ENCODE results near the gene WNT6. TPM values are rescaled to one million over a fixed set of nuclear protein-coding genes. Genes with fewer than 3 reads are reported as not detected.

WNT6 gene
- total RNA-seq, 2 experiments from 2014 or later = not detected

DNA sequence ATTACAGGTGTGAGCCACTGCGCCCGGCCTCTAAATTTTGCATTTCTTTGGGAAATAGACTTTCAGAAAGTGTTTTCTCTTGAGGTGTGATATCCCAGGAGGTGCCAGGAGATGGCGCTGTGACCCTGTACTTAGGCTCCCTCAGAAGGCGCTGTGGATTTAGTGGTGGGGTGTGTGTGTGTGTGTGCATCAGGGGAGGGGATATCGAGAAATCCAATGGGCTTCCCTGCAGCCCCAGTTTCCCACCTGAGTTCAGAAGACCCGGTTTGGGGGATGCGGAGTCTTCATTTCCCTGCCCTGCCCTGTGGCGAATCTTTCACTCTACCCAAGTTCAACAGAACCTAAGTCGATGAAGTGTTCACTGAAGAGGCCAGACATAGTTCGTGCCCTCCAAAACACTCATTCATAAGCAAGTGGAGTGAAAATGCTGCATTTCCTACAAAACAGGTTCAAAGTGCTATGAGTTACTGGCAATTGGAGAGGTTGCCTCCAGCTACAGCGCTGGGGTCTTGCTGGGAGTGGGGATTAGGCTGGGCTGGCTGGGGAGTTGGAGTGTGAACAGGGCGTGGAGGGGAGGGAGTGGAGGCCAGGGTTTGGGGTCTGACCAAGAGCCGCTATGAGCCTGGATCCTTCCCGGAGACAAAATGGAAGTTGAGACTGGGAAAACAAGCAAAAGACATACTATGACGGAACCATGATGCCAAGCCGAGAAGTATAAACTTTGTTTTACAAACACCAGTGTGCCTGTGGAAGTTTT lies 6.5 kb upstream of the WNT6 start:
- no peaks in the 10 kb centered on the region for H3K9me3 ChIP-seq (ENCODE audit: control insufficient read depth in 1 of 2, insufficient read depth in 1 of 2, low read length in 2 of 2)
- H3K4me1 ChIP-seq (ENCODE audit: insufficient read depth, low read length) = peaks cover 7% of the 10 kb centered on the region
- Mint-ChIP-seq H3K36me3 (ENCODE audit: low read depth) (no peaks in the 10 kb centered on the region), H3K4me3 (no peak overlapping the region), H3K27me3 (peaks cover 70% of the 10 kb centered on the region), H3K27ac (no peak overlapping the region), H3K9me3 (no peaks in the 10 kb centered on the region), H3K4me1 (ENCODE audit: low read depth) (no peaks in the 10 kb centered on the region)
- CTCF ChIA-PET = interaction anchor here (0.9 to 2.8 kb wide), 6 partner anchors 24 to 143 kb away, joined by 4 to 38 read pairs (median 5); partner anchors contain the start of gene TTLL4
- no peak overlapping the region for H3K4me3 ChIP-seq (ENCODE audit: low read length)
- TF ChIP-seq CTCF (IDR thresholded peaks at IDR 0.05) = peak; percentile 74
- POLR2A ChIA-PET = interaction anchor here (1.2 kb wide), 1 partner anchor 23 kb away, joined by 3 read pairs; no protein-coding TSS in a partner anchor
- peak; percentile 51 to 85 (median 63) for DNase-seq
- no peak overlapping the region for H3K27ac ChIP-seq (ENCODE audit: low read depth in 1 of 2, low read length in 2 of 2)
- intact Hi-C loops (cut with DNase I, micrococcal nuclease) = loop anchor here (1.0 to 5.0 kb wide), 6 partner anchors 24 to 304 kb away; no protein-coding TSS in a partner anchor
- H3K36me3 ChIP-seq (ENCODE audit: insufficient read depth, low read length) = no peaks in the 10 kb centered on the region
- peak; percentile 92 for ATAC-seq (ENCODE audit: poor library complexity)
- peaks cover 45 to 64% of the 10 kb centered on the region in 2 experiments for H3K27me3 ChIP-seq (ENCODE audit: control insufficient read depth in 1 of 2, insufficient read depth in 2 of 2, low read length in 2 of 2)

GRCh38 chr2:218853766-218854165 lies 5.8 kb upstream of the WNT6 start:
- H3K9me3 Mint-ChIP-seq = no peaks in the 10 kb centered on the region
- no peaks in the 10 kb centered on the region for H3K36me3 Mint-ChIP-seq (ENCODE audit: low read depth)
- H3K9me3 ChIP-seq (ENCODE audit: control insufficient read depth in 1 of 2, insufficient read depth in 1 of 2, low read length in 2 of 2) = peaks cover 0 to 3% of the 10 kb centered on the region in 2 experiments
- no peak for ATAC-seq (ENCODE audit: poor library complexity)
- peaks cover 9% of the 10 kb centered on the region for H3K4me1 ChIP-seq (ENCODE audit: insufficient read depth, low read length)
- peaks cover 47 to 71% of the 10 kb centered on the region in 2 experiments for H3K27me3 ChIP-seq (ENCODE audit: control insufficient read depth in 1 of 2, insufficient read depth in 2 of 2, low read length in 2 of 2)
- H3K27ac Mint-ChIP-seq = no peak overlapping the region
- peak in 1 of 14 experiments; percentile 31 for DNase-seq
- POLR2A ChIA-PET = no interaction called here
- no peak for TF ChIP-seq CTCF (IDR thresholded peaks at IDR 0.05)
- no peaks in the 10 kb centered on the region for H3K36me3 ChIP-seq (ENCODE audit: insufficient read depth, low read length)
- peaks cover 4% of the 10 kb centered on the region for H3K4me1 Mint-ChIP-seq (ENCODE audit: low read depth)
- CTCF ChIA-PET = interaction anchor here (2.8 kb wide), 1 partner anchor 45 kb away, joined by 38 read pairs; no protein-coding TSS in a partner anchor
- no peak overlapping the region for H3K27ac ChIP-seq (ENCODE audit: low read depth in 1 of 2, low read length in 2 of 2)
- peaks cover 77% of the 10 kb centered on the region for H3K27me3 Mint-ChIP-seq
- intact Hi-C loops (cut with DNase I, micrococcal nuclease) = loop anchor here (1.0 to 5.0 kb wide), 6 partner anchors 23 to 304 kb away; no protein-coding TSS in a partner anchor
- H3K4me3 Mint-ChIP-seq = no peak overlapping the region
- H3K4me3 ChIP-seq (ENCODE audit: low read length) = no peak overlapping the region

DNA sequence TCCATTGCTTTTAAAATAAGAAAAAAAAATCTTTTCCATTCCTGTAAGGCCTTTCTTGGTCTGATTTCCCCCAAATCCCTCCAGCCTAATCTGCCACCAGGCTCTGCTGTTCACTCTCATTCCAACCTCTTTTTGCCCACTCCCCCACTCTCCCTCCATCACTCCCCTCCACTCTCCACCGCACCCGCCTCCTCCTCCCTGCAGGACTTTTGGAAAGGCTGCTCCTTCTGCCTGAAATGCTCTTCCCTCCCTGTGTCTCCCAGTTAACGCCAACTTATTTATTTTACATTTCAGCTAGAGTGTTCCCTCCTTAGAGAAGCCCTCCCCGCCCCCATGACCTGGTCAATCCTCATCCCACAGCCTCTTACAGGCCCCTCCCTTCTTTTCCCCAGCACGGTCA lies 4.7 kb upstream of the WNT6 start:
- peaks cover 51 to 70% of the 10 kb centered on the region in 2 experiments for H3K27me3 ChIP-seq (ENCODE audit: control insufficient read depth in 1 of 2, insufficient read depth in 2 of 2, low read length in 2 of 2)
- POLR2A ChIA-PET = no interaction called here
- H3K27ac ChIP-seq (ENCODE audit: low read depth in 1 of 2, low read length in 2 of 2) = no peak overlapping the region

More for the DNA sequence above, 4.7 kb upstream of the WNT6 start:
- intact Hi-C loops (cut with DNase I, micrococcal nuclease) = loop anchor here (5.0 kb wide), 3 partner anchors 122 to 302 kb away; no protein-coding TSS in a partner anchor
- CTCF ChIA-PET = interaction anchor here (0.6 to 1.3 kb wide), 3 partner anchors 9 to 44 kb away, joined by 3 to 4 read pairs (median 3); no protein-coding TSS in a partner anchor
- TF ChIP-seq CTCF (IDR thresholded peaks at IDR 0.05) = no peak
- Mint-ChIP-seq H3K9me3 (no peaks in the 10 kb centered on the region), H3K4me3 (no peak overlapping the region), H3K36me3 (ENCODE audit: low read depth) (no peaks in the 10 kb centered on the region), H3K27ac (no peak overlapping the region), H3K4me1 (ENCODE audit: low read depth) (peaks cover 9% of the 10 kb centered on the region), H3K27me3 (peaks cover 82% of the 10 kb centered on the region)
- no peak for ATAC-seq (ENCODE audit: poor library complexity)
- DNase-seq = peak in 1 of 14 experiments; percentile 6
- Histone ChIP-seq H3K36me3 (ENCODE audit: insufficient read depth, low read length) (no peaks in the 10 kb centered on the region), H3K4me1 (ENCODE audit: insufficient read depth, low read length) (peaks cover 16% of the 10 kb centered on the region), H3K4me3 (ENCODE audit: low read length) (no peak overlapping the region), H3K9me3 (ENCODE audit: control insufficient read depth in 1 of 2, insufficient read depth in 1 of 2, low read length in 2 of 2) (peaks cover 0 to 8% of the 10 kb centered on the region in 2 experiments)
